HG03045 (cell line): ENCODE data around the gene WDR62.
A peak's percentile ranks its signal among the peaks of the same experiment; 100 is the strongest.
"Not testable (repeated sequence)": the region's sequence is repeated elsewhere in the genome, so short reads cannot be mapped to it uniquely, and the experiment has no call there.

ENCODE experiments used
- ATAC-seq: cut with Tn5 transposase; IDR thresholded peaks from one replicate; pipeline ENCODE4 v1.9.1; 2021; ENCODE audit warnings: mild to moderate bottlenecking, moderate library complexity; ENCODE audit not compliant: unreplicated experiment

The WDR62 gene

GRCh38 chr19:36032251-36033104, 22.2 kb upstream of the WDR62 start, which contains the start of gene CLIP3:
Gene CLIP3, minus strand, starts transcription at chr19:36032873. Its CDS starts 516 bp downstream, at chr19:36032357.
- ATAC-seq, result no peak

DNA sequence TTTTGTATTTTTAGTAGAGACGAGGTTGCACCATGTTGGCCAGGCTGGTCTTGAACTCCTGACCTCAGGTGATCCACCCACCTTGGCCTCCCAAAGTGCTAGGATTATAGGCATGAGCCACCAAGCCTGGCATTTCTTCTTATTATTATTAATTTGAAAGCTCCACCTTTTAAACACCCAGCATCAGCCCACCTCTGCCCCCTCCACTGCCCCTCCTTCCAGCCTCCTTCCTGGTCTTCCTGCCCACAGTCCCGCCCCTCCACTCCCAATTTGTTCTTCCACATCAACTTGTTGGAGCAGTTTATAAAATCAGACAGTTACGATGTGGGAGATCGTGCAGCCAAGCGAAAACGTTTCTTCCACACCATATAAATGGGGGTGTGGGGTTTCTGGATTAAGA, 14.2 kb upstream of the WDR62 start:
- ATAC-seq, result no peak

GRCh38 chr19:36041092-36041491, 13.6 kb upstream of the WDR62 start:
- not testable (repeated sequence) for ATAC-seq

DNA sequence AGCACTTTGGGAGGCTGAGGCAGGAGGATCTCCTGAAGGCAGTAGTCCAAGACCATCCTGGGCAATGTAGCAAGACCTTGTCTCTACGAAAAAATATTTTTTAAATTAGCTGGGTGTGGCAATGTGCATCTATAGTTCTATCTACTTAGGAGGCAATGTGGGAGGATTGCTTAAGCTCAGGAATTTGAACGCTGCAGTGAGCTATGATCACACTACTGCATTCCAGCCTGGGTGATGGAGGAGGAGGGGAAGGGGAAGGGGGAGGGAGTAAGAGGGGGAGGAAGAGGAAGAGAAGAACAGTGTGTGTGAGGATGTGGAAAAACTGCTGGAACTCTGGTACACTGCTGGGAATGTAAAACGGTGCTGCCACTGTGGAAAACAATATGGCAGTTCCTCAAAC, 12.9 kb upstream of the WDR62 start:
- ATAC-seq, result no peak

DNA sequence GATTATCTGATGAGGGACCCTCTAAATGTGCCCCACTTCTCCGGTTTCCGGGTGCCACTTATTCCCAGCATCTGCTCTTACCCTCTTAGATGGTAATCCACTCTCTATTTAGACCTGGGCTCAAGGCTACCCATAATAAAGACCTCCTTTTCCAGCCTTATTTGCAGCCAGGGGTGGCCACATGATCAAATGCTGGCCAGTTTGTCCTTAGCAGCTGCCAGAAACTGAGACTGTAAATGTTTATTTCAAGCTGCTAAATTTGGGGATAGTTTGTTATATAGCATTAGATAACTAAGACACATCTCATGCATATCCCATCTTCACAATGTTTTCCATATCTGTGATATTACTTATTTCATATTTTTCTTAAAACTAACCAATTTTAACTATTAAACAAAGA, 10.7 kb upstream of the WDR62 start:
- no peak for ATAC-seq

- no peak for ATAC-seq
Observed at GRCh38 chr19:36046443-36047050, 8.2 kb upstream of the WDR62 start.

DNA sequence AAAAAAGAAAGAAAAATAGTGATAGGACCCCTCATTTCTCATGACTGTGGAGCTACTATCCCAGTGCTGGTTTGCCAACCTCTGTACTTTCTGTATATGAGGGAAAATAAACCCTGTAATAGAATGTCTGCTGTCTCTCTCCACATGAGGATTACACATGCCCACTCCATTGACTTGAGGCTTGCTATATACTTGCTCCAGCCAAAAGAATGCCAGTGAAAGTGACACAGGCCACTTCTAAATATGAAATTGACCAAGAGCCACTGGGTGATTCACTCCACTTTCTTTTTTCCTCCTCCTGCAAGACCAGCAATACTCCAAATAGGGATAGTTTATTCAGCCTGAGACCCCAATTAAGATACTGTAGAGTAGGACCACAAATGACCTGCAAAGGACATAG, 6.9 kb upstream of the WDR62 start:
- no peak for ATAC-seq

DNA sequence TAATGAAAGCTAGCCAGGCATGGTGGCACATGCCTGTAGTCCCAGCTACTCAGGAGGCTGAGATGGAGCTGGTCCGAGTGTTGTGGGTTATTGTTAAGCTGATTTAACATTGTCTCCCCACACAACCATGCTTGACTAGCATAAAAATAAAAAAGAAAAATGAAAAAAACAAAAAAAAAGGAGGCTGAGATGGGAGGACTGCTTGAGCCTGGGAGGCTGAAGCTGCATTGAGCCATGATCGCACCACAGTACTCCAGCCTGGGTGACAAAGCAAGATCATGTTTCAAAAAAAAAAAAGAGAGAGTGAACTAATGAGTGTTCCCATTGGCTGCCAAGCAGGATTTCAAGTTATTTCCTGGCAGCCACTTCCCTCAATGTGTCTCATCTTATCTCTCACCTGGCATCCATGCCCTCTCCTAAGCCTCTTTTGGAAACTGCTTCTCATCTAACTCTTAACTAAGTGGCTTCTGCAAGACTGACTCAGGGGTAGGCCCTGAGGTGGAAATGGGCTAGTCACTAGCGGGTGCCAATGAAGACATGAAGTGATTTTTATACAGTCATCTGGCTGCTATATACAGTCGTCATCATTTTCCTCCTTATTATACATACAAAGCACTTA, 5.5 kb upstream of the WDR62 start:
- ATAC-seq, result no peak

GRCh38 chr19:36051236-36051635, 3.5 kb upstream of the WDR62 start:
- ATAC-seq, result no peak

DNA sequence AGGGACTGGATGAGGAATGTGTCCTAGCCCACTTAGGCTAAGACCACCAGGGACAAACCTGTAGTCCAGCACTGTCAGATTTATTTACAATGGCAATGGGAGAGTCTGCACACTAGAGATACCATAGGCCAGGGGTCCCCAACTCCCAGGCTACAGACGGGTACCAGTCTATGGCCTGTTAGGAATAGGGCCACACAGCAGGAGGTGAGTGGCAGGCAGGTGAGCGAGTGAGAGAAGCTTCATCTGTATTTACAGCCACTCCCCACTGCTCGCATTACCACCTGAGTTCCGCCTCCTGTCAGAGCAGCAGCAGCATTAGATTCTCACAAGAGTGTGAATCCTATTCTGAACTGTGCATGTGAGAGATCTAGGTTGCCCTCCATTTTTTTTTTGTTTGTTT, 3.1 kb upstream of the WDR62 start:
- no peak for ATAC-seq

- ATAC-seq, result peak; percentile 80
Observed at GRCh38 chr19:36054119-36054732, 471 bp upstream of the WDR62 start, which contains the start of gene THAP8. Gene THAP8, minus strand, starts transcription at chr19:36054285. Its CDS starts 68 bp downstream, at chr19:36054217.

DNA sequence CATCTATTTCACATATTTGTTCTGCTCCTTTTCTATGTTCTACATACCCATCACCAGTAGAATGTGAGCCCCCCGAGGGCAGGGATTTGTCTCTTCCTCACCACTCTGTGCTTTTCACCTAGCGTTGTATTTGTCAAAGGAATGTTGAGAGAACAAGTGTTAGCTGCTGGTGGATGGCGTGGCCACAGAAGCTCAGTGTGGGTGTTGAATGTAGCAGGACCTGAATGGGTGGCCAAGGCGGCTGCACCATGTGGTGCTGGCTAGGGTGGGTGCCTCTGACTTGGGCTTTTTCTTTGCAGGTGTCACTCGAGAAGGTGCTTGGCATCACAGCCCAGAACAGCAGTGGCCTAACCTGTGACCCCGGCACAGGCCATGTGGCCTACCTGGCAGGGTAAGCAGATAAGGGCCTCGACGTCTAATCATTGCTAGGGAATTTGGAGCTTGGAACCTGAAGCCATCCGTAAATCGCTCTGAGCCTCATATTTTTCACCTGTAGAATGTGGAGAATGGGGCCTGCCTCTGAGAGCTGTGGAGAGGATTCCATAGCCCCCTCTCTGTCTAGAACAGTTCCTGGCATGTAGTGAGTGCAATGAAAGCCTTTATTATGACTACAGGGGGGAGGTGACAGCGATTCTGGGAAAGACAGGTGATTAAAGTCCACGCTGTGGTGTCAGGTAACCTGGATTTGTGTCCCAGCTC, 3.9 kb downstream of the WDR62 start:
- ATAC-seq, result no peak

DNA sequence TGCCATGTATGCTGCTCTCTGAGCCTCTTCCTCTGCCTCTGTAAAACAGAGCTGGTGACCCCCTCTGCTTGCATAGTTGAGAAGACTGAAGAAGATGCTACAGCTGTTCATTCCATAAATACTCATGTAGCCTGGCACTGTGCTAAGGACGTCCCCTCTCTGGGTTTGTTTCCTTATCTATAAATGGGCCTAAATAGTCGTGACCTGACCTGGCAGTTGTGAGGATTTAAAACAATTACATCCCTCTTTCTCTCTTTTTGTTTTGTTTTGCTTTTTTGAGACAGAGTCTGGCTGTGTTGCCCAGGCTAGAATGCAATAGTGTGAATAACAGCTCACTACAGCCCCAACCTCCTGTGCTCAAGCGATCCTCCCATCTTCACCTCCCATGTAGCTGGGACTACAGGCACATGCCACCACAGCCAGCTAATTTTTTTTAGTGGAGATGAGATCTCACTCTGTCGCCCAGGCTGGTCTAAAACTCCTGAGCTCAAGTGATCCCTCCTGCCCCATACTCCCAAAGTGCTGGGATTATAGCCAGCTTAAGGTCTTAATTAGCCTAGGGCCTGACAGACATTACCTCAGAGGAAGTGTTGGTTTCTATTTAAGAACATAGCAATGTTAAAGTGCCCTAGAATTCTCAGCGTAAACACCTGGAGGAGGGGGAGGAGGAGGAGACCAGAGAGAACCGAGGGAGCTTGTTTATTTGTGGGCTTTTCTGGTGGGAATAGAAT, 4.6 kb downstream of the WDR62 start:
- ATAC-seq, result no peak

DNA sequence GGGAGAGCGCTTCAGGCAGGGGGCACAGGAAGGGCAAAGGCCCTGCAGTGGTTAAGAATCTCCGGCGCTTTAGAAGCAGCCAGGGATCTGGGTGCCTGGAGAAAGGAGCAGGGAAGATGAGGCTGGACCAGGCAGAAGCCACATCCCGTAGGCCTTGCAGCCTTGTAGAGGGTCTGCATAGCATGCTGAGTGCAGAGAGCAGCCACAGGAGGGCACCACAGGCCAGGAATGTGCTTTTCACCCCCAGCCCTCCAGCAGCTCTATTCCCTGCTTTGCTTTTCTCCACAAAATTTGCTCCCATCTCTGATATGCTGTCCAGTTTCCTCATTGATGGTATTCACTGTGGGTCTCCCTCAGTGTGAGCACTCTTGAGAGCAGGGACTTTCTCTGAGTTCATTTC, 5.7 kb downstream of the WDR62 start:
- no peak for ATAC-seq

GRCh38 chr19:36061367-36061766, 6.7 kb downstream of the WDR62 start:
- no peak for ATAC-seq

DNA sequence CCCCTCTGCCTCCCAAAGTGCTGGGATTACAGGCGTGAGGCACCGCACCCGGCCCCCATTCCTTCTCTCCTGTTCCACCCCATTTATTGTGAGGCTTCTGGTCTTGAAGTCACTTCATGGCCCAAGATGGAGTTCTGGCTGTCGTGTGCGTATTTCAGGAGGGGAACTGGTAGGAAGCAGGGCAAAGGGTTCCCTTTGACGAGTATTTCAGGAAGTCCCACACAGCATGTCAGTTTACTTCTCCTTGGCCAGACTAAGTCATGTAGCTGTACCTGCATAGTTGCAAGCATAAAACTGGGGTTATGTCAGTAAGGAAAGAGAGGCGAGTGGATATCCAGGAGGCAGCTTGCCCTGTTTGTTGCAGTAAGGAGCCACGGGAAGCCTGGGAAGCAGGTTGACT, 10.1 kb downstream of the WDR62 start:
- ATAC-seq, result no peak

DNA sequence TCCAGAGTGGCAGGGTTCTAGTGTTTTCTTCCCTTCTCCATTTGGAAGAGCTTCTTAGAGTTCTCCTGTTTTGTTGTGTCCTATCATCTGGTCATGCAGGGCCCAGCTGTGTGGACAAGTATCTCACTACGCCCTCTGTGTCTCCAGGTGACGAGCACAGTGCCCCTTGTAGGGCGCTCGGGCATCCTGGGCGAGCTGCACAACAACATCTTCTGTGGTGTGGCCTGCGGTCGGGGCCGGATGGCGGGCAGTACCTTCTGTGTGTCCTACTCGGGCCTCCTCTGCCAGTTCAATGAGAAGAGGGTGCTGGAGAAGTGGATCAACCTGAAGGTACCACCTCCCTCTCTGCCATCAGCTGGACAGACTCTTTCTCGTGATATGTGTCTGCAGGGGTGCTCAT, 13.0 kb downstream of the WDR62 start:
- ATAC-seq, result no peak

DNA sequence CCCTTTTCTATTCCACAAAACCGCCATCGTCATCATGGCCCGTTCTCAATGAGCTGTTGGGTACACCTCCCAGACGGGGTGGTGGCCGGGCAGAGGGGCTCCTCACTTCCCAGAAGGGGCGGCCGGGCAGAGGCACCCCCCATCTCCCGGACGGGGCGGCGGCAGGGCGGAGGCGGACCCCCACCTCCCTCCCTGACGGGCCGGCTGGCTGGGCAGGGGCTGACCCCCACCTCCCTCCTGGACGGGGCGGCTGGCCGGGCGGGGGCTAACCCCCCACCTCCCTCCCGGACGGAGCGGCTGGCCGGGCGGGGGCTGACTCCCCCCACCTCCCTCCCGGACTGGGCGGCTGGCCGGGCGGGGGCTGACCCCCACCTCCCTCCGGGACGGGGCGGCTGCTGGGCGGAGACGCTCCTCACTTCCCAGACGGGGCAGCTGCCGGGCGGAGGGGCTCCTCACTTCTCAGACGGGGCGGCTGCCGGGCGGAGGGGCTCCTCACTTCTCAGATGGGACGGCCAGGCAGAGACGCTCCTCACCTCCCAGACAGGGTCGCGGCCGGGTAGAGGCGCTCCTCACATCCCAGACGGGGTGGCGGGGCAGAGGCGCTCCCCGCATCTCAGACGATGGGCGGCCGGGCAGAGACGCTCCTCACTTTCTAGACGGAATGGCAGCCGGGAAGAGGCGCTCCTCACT, 14.3 kb downstream of the WDR62 start:
- not testable (repeated sequence) for ATAC-seq

- no peak for ATAC-seq
Observed at GRCh38 chr19:36072081-36072480, 17.4 kb downstream of the WDR62 start.
